K562 (cell line): Measurements from ENCODE around the gene MRPL16. TPM values are rescaled to one million over a fixed set of nuclear protein-coding genes. Genes with fewer than 3 reads are reported as not detected.

Source experiments
- ARID2 ChIP-seq: fragments of 450-650 bp; IDR thresholded peaks from 2 replicates; pipeline ENCODE4 v1.6.1; 2017; ENCODE audit warnings: antibody characterized with exemption, mild to moderate bottlenecking
- GATA2 ChIP-seq: sonication (generic); formaldehyde crosslinking; IDR thresholded peaks from 2 replicates; pipeline ENCODE4 v1.4.0; 2020; ENCODE audit warnings: mild to moderate bottlenecking, missing genetic modification reagents
- HDAC3 ChIP-seq: fragments of 450-650 bp; IDR thresholded peaks from 2 replicates; pipeline ENCODE4 v1.6.1; 2018; ENCODE audit warnings: borderline replicate concordance, mild to moderate bottlenecking, moderate library complexity; ENCODE audit not compliant: partially characterized antibody
- TAF15 ChIP-seq: fragments of 200-400 bp; formaldehyde crosslinking; IDR thresholded peaks from 2 replicates; pipeline ENCODE4 v1.6.1; 2017; ENCODE audit warnings: mild to moderate bottlenecking, low read depth, low read length, moderate library complexity
- ZNF696 ChIP-seq: fragments of 250-450 bp; sonication (Bioruptor Pico); conservative IDR thresholded peaks from 2 replicates; pipeline ENCODE4 v1.4.0; 2020; ENCODE audit warnings: mild to moderate bottlenecking, moderate library complexity
- ZNF717 ChIP-seq: fragments of 250-450 bp; sonication (Bioruptor Pico); IDR thresholded peaks from 2 replicates; pipeline ENCODE4 v1.5.0; 2021
- polyA plus RNA-seq, 8 experiments: library from polyadenylated mRNA; depleted of rRNA in 4 of 8; stranded (reverse) in 5 of 8; unstranded in 3 of 8; fragments of >200 nt; fragmentation: Nextera tagmentation in 2 of 8; fragmentation: Illumina TruSeq in 1 of 8; extraction: Ambion mirVana in 2 of 8; extraction: Trizol in 1 of 8; gene quantifications; 2 replicates each; pipeline versions ENCODE4 v1.2.1 to v1.2.3, GENCODE V29; 2011 to 2014; ENCODE audit warnings: inconsistent platforms in 1 of 8, missing spikeins in 1 of 8
- total RNA-seq, 7 experiments: library from RNA; depleted of rRNA in 6 of 7; stranded (reverse); fragments of >200 nt in 6 of 7; fragmentation: Illumina TruSeq in 2 of 7; extraction: Trizol in 2 of 7; gene quantifications; 2 replicates each; pipeline versions ENCODE4 v1.2.1 to v1.2.3, GENCODE V29; 2011 to 2021; ENCODE audit warnings: low replicate concordance in 1 of 7
- TF ChIP-seq, protein P1 (sequence below): sonication (generic); formaldehyde crosslinking; IDR thresholded peaks from 2 replicates; pipeline ENCODE4 v1.8.0; 2023; ENCODE audit warnings: missing genetic modification reagents, mild to moderate bottlenecking, borderline replicate concordance
- TF ChIP-seq, protein P2 (sequence below), 2 experiments: fragments of 450-650 bp in 1 of 2; IDR thresholded peaks; 2 replicates each; pipeline ENCODE4 v1.6.1; 2011 to 2017; ENCODE audit warnings: low read depth in 2 of 2, antibody characterized with exemption in 1 of 2, borderline replicate concordance in 1 of 2, low read length in 1 of 2, mild to moderate bottlenecking in 1 of 2, mixed read lengths in 1 of 2; ENCODE audit not compliant: control insufficient read depth in 1 of 2
- TF ChIP-seq, protein P3 (sequence below): fragments of 450-650 bp; conservative IDR thresholded peaks from 2 replicates; pipeline ENCODE4 v1.6.1; 2016; ENCODE audit warnings: missing genetic modification characterization, low read depth, mild to moderate bottlenecking, control low read depth, missing compliant biosample characterization
- TF ChIP-seq, protein P4 (sequence below): sonication (generic); IDR thresholded peaks from 2 replicates; pipeline ENCODE4 v1.6.1; 2016
- TF ChIP-seq, protein P5 (sequence below): fragments of 250-450 bp; sonication (Bioruptor Pico); IDR thresholded peaks from 2 replicates; pipeline ENCODE4 v1.4.0; 2020; ENCODE audit warnings: mild to moderate bottlenecking, moderate library complexity, borderline replicate concordance

Gene MRPL16
- total and polyA plus RNA-seq, 9 of the 15 experiments (the other 6 are each of a cell fraction or from before 2014, with no cell fraction given), result 63.3 to 209 (median 157) TPM

DNA sequence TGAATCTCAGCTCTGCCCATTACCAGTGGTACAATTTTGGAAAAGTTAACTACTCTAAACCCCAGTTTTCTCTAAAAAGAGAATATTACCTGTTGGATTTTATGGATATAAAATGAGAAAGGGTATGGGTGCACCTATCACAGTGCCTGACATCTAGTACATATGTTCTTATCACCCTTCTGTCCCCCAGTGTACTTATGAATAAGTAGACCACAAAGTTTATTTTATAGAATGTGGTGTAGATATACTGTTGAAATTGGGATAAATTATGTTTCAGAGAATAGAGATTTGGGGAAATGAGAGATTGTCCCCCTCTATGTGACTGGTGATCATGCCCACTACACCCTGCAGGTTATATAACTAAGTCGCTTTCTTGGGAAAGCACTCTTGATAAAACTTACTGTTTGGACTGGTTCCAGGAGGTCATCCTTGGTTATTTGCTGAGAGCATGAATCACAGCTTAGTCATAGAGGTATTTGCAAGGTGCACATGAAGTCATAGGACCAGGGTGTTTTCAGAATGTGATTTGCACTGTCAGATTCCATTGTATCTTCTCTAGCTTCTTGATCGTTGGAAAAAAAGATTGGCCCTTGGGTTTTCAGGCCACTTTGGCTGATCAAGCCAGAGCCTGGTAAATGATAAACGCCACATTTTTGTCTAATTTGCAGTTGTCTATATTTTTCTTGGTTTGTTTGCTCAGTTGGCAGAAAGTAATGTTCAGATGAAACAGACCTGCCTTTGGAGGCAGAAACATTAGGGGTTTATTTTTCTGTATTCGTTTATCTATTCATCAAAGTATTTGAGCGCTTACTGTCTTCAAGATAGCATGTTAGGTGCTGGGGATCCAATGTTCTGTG lies 34.1 kb downstream of the MRPL16 start (continued):
- TF ChIP-seq, protein P1, sequence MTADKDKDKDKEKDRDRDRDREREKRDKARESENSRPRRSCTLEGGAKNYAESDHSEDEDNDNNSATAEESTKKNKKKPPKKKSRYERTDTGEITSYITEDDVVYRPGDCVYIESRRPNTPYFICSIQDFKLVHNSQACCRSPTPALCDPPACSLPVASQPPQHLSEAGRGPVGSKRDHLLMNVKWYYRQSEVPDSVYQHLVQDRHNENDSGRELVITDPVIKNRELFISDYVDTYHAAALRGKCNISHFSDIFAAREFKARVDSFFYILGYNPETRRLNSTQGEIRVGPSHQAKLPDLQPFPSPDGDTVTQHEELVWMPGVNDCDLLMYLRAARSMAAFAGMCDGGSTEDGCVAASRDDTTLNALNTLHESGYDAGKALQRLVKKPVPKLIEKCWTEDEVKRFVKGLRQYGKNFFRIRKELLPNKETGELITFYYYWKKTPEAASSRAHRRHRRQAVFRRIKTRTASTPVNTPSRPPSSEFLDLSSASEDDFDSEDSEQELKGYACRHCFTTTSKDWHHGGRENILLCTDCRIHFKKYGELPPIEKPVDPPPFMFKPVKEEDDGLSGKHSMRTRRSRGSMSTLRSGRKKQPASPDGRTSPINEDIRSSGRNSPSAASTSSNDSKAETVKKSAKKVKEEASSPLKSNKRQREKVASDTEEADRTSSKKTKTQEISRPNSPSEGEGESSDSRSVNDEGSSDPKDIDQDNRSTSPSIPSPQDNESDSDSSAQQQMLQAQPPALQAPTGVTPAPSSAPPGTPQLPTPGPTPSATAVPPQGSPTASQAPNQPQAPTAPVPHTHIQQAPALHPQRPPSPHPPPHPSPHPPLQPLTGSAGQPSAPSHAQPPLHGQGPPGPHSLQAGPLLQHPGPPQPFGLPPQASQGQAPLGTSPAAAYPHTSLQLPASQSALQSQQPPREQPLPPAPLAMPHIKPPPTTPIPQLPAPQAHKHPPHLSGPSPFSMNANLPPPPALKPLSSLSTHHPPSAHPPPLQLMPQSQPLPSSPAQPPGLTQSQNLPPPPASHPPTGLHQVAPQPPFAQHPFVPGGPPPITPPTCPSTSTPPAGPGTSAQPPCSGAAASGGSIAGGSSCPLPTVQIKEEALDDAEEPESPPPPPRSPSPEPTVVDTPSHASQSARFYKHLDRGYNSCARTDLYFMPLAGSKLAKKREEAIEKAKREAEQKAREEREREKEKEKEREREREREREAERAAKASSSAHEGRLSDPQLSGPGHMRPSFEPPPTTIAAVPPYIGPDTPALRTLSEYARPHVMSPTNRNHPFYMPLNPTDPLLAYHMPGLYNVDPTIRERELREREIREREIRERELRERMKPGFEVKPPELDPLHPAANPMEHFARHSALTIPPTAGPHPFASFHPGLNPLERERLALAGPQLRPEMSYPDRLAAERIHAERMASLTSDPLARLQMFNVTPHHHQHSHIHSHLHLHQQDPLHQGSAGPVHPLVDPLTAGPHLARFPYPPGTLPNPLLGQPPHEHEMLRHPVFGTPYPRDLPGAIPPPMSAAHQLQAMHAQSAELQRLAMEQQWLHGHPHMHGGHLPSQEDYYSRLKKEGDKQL, result no peak
- TF ChIP-seq, protein P2, sequence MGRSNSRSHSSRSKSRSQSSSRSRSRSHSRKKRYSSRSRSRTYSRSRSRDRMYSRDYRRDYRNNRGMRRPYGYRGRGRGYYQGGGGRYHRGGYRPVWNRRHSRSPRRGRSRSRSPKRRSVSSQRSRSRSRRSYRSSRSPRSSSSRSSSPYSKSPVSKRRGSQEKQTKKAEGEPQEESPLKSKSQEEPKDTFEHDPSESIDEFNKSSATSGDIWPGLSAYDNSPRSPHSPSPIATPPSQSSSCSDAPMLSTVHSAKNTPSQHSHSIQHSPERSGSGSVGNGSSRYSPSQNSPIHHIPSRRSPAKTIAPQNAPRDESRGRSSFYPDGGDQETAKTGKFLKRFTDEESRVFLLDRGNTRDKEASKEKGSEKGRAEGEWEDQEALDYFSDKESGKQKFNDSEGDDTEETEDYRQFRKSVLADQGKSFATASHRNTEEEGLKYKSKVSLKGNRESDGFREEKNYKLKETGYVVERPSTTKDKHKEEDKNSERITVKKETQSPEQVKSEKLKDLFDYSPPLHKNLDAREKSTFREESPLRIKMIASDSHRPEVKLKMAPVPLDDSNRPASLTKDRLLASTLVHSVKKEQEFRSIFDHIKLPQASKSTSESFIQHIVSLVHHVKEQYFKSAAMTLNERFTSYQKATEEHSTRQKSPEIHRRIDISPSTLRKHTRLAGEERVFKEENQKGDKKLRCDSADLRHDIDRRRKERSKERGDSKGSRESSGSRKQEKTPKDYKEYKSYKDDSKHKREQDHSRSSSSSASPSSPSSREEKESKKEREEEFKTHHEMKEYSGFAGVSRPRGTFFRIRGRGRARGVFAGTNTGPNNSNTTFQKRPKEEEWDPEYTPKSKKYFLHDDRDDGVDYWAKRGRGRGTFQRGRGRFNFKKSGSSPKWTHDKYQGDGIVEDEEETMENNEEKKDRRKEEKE (IDR thresholded peaks at IDR 0.05; ENCODE audit: borderline replicate concordance in 1 of 2, control insufficient read depth in 1 of 2, low read depth in 2 of 2, low read length in 1 of 2), result no peak
- TF ChIP-seq GATA2 (CRISPR knock-in tag) (no peak), ARID2 (no peak), HDAC3 (peak; percentile 36), ZNF696 (no peak), TAF15 (no peak), ZNF717 (no peak)
- TF ChIP-seq, protein P3, sequence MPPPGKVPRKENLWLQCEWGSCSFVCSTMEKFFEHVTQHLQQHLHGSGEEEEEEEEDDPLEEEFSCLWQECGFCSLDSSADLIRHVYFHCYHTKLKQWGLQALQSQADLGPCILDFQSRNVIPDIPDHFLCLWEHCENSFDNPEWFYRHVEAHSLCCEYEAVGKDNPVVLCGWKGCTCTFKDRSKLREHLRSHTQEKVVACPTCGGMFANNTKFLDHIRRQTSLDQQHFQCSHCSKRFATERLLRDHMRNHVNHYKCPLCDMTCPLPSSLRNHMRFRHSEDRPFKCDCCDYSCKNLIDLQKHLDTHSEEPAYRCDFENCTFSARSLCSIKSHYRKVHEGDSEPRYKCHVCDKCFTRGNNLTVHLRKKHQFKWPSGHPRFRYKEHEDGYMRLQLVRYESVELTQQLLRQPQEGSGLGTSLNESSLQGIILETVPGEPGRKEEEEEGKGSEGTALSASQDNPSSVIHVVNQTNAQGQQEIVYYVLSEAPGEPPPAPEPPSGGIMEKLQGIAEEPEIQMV (tag), result no peak
- TF ChIP-seq, protein P4, sequence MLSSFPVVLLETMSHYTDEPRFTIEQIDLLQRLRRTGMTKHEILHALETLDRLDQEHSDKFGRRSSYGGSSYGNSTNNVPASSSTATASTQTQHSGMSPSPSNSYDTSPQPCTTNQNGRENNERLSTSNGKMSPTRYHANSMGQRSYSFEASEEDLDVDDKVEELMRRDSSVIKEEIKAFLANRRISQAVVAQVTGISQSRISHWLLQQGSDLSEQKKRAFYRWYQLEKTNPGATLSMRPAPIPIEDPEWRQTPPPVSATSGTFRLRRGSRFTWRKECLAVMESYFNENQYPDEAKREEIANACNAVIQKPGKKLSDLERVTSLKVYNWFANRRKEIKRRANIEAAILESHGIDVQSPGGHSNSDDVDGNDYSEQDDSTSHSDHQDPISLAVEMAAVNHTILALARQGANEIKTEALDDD, result peak; percentile 61; the same call in 1 of the 2 replicates
- TF ChIP-seq, protein P5, sequence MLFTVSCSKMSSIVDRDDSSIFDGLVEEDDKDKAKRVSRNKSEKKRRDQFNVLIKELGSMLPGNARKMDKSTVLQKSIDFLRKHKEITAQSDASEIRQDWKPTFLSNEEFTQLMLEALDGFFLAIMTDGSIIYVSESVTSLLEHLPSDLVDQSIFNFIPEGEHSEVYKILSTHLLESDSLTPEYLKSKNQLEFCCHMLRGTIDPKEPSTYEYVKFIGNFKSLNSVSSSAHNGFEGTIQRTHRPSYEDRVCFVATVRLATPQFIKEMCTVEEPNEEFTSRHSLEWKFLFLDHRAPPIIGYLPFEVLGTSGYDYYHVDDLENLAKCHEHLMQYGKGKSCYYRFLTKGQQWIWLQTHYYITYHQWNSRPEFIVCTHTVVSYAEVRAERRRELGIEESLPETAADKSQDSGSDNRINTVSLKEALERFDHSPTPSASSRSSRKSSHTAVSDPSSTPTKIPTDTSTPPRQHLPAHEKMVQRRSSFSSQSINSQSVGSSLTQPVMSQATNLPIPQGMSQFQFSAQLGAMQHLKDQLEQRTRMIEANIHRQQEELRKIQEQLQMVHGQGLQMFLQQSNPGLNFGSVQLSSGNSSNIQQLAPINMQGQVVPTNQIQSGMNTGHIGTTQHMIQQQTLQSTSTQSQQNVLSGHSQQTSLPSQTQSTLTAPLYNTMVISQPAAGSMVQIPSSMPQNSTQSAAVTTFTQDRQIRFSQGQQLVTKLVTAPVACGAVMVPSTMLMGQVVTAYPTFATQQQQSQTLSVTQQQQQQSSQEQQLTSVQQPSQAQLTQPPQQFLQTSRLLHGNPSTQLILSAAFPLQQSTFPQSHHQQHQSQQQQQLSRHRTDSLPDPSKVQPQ (CRISPR knock-in tag), result no peak
